HG02943 (cell line): ENCODE data around the gene MRPL27.

Experiments
- ATAC-seq: cut with Tn5 transposase; IDR thresholded peaks from one replicate; pipeline ENCODE4 v1.9.1; 2021; ENCODE audit warnings: mild to moderate bottlenecking, low read depth, moderate library complexity; ENCODE audit not compliant: unreplicated experiment

The MRPL27 gene

DNA sequence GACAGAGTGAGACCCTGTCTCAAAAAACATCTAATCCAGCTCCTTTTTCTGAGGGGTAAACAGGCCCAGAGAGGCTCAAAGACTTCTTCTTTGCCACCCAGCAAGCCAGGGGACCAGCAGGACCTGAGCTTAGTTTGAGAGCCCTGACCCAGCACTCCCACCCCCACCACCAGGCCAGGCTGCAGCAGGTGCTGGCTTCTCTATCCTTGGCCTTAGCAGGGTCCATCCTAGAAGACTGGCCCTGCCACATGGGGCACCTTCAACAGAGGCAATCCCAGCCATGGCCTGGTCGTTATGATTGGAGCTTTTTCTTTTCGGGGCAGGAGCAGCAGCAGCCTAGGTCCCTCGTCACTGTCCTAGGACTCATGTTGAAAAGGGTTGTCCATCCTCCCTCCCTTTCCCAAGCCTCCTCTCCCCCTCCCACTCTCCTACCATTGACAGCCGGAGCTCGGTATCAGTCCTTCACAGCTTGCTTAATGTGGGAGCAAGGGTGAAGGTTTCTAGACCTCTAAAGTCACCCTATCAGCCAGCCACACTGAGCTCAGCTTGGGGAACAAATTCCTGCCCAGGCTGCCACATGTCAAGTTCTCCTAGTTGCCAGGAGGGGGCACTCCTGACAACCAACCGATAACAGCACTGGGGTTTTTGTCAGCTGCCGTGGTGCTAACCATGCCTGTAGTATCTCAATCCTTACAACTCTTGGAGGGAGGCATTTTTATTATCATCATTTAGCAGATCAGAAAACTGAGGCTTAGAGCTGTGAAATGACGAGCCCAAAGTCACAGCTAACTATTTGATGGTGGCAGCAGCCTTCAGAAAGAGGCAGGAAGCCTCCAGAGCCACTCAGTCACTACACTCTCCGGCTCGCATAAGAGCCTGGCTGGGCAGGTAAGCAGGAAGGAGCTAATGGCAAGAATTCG is 11.2 kb downstream of the MRPL27 start:
- no peak for ATAC-seq

DNA sequence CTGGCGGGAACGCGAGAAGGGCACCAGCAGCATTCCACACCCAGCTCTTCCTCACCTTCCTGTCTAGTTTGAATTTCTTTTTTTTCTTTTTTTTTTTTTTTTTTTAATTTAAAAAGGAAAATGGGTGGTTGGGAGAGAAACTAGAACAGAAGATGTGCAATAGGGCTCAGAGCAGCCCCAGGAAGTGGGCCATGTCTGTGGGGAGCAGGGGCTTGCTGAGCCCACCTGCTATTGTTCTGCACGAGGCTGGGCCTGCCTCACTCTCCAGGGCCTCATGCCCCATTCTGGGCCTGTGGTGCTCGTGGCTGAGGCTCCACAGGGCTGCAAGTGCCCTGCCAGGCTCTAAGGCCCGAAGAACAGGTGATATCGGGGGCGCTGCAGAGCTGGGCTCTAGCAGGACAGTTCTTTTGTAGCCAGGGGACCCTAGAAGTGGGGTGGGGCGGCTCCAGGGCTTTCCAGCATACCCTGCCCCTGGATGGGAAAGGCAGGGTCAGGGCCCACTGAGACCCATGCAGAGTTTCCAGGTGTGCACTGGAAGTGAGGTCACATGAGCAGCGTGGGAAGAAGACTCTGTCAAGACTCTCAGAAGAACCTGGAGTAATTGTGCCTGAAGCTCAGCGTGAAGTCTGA is 12.4 kb downstream of the MRPL27 start:
- ATAC-seq, result no peak

DNA sequence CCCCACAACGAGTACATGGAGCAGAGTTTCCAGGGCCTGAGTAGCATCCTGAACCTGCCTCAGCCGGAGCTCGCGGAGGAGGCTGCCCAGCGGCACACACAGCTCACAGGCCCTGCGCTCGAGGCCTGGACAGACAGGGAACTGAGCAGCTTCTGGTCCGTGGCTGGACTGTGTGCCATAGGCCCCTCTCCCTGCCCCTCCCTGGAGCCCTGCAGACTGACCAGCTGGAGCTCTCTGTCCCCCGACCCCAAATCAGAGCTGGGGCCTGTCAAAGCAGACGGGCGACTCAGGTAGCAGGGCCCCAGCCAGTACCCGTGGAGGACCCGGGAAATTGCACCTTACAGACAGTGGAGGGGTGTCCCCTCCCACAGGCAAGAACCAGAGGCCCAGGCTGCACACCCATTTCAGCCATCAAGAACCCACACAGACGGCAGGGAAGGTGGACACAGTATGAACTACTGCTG is 13.0 kb downstream of the MRPL27 start:
- no peak for ATAC-seq

DNA sequence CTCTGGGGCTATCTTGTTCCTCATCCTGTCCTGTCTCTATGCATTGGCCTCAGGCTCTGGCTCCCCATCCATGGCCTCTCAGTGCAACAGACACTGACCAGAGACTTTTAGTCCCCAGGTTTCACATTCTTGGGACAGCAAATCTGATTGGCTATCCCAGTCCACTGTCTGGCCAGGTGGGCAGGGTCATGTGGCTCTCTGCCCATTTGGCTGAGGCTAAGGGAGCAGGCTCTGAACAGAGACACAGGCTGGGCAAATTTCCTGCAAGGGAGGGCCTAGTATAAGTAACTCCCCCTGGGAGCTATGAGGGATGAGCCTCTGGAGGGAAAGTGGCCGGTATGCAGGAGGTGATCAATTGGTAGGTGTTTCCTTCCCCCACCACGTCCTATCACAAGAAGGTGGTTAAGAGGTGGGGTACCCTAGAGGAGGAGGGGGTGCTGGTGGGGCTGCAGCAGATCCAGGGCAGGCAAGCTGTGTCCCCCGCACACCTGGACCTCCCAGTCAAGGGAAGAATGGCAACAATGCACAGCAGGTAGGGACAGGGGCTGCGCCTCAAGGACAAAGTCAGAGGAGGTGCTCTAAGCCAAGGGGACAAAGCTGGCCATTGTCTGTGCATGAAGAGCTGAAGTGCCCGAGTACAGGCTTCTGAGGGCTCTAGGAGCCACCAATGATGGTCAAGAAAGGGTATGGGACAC is 13.8 kb downstream of the MRPL27 start:
- ATAC-seq, result no peak

DNA sequence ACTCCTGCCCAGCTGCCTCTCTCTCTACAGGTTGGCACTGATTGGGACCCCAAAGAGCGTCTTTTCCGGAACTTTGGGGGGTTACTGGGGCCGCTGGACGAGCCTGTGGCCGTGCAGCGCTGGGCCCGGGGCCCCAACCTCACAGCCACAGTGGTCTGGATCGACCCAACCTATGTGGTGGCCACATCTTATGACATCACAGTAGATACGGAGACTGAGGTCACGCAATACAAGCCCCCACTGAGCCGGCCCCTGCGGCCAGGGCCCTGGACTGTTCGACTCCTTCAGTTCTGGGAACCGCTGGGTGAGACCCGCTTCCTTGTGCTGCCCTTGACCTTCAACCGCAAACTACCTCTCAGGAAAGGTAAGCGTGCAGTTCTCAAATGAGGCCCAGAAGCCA is 14.8 kb downstream of the MRPL27 start:
- no peak for ATAC-seq

DNA sequence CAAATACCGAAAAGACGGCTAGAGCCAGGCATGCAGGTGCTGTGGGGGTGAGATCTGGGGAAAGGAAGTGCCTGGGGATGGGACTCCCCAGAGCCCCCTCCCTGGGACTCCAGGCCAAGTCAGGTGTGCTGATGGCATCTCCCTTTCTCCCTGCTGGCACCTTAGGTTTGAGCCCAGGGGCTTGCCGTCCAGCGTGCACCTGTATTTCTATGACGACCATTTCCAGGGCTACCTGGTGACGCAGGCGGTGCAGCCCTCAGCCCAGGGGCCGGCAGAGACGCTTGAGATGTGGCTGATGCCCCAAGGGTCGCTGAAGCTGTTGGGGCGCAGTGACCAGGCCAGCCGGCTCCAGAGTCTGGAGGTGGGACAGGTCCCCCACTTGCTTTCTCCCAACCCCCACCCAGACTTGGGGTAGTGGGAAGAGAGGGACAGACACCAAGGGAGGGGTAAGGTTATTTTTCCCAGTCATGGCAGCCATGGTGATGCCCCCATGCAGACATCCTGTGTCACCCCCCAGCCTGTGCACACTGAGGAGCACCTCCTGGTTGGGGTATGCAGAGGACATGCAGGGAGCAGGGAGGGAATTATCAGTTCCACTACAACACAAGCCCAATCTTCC is 16.0 kb downstream of the MRPL27 start:
- no peak for ATAC-seq

DNA sequence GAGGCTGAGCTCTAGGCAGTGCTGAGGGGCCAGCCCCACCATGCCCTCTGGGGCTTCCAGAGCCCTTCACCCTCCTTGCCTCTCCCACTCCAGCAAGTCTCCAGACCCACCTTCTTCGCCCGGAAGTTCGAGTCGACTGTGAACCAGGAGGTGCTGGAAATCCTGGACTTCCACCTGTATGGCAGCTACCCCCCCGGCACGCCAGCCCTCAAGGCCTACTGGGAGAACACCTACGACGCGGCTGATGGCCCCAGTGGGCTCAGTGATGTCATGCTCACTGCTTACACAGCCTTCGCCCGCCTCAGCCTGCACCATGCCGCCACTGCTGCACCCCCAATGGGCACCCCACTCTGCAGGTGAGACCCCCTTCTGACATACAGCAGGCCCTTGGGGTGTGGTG is 16.6 kb downstream of the MRPL27 start:
- no peak for ATAC-seq

DNA sequence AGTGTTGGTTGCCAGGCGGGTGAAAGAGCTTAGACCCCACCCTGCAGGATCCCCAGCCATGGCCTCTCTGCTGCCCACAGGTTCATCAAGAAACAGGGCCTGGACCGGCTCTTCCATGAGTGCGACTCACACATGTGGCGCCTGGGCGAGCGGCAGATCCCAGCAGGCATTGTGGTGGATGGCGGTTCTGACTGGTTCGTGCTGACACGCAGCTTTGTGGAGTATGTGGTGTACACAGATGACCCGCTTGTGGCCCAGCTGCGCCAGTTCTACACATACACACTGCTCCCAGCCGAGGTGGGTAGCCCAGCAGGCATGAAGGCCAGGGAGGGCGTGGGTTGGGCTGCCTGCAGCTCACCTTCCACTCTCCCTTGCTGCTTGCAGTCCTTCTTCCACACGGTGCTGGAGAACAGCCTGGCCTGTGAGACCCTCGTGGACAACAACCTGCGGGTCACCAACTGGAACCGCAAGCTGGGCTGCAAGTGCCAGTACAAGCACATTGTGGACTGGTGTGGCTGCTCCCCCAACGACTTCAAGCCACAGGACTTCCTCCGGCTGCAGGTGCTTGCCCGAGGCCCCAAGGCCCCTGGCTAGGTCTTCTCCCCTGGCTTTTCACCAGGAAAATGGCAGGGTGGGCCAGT is 17.2 kb downstream of the MRPL27 start:
- no peak for ATAC-seq

DNA sequence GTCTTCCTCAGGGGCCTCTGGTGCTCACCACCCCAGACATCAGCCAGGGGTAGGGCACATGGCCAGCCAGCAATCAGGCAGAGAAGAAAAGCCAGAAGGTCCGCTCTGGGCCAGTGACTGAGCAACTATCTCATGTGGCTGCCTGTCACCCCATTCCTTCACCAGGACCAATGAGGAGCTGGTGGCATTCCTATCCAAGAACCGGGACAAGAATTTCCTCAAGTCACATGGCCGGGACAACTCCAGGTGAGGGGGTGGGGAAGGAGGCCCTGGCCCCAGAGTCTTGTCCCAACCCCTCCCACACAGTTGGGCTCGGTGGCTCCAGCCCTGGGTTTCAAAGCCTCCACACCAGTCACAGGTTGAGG is 17.7 kb downstream of the MRPL27 start:
- no peak for ATAC-seq

DNA sequence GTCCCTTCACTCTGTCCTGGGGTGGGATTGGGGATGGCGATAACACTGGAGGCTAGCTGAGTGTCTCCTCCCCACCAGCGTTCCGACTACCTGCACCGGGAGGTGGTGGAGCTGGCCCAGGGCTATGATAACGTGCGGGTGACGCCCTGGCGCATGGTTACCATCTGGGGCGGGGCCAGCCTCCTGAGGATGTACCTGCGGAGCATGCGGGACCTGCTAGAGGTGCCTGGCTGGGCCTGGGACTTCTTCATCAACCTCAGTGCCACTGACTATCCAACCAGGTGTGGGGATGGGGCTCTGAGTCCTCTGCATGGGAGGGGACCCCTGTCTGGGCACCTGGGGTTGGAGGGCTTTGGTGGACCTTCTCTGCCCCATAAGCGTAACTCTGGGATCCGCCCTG is 18.2 kb downstream of the MRPL27 start:
- ATAC-seq, result no peak

DNA sequence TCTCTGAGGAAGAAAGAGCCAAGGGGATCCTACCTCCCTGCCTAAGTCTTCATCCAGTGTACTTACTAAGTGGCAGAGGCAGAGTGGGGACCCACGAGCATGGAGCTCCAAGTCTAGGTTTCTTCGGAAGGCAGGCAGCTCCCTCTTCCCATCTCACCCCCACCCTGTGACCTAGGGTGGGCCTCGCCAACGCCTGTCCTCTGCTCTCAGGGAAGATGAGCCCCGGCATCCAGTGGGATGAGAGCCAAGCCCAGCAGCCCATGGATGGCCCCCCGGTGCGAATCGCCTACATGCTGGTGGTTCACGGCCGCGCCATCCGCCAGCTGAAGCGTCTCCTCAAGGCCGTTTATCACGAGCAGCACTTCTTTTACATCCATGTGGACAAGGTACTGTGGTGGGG is 18.8 kb downstream of the MRPL27 start:
- no peak for ATAC-seq

DNA sequence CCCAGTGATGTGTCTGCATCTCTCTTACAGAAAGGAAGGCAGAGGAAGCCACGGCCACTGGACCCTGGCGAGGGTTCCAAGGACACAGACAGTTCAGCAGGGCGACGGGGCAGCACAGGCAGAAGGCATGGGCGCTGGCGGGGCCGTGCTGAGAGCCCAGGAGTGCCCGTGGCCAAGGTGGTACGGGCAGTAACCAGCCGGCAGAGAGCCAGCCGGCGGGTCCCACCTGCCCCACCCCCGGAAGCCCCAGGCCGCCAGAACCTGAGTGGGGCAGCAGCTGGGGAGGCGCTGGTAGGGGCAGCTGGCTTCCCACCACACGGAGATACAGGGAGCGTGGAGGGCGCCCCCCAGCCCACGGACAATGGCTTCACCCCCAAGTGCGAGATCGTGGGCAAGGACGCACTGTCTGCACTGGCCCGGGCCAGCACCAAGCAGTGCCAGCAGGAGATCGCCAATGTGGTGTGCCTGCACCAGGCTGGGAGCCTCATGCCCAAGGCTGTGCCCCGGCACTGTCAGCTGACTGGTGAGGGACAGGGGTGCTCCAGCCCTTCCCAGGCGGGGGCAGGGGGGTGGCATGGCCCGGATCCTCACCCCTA is 19.3 kb downstream of the MRPL27 start:
- no peak for ATAC-seq

DNA sequence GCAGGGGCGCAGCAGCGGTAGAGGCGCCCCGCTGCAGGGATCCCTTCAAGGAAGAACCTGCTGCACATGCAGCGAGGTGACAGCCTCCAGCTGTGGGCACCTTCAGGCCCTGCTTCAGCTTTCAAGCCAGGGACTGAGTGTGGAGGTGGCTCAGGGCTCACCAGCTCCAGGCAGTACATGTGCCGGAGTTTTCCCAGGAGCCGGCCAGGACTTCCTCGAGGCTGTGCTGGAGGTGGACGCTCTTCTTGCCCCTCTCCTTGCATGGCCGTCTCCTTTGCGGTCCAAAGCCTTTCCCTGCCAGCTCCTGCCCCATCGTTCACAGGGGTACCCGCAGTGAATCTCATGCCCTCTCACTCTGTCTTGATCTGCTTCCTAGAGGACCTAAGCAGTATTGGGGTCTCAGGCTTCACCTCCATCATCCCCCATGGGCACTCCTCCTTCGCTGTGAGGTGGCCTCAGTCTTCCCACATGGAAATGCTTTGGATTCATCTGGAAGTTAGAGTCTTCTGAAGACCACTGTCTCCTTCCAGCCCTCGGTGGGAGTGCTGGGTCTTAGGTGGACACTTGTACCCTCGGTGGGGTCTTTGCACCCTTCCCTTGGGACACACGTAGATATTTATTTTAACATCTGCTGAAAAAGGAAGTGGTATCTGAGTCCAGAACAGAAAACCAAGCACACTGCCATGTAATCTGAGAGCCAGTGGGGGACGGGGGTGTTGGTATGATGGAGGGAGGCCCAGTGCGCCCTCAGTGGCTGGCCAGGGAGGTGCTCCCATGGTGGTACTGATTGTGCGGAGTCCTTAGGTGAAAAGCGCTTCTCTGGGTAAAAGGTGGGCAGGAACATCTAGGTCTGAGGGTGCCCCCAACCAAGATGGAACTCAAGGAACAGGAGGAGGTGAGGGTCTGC is 20.0 kb downstream of the MRPL27 start:
- ATAC-seq, result no peak

DNA sequence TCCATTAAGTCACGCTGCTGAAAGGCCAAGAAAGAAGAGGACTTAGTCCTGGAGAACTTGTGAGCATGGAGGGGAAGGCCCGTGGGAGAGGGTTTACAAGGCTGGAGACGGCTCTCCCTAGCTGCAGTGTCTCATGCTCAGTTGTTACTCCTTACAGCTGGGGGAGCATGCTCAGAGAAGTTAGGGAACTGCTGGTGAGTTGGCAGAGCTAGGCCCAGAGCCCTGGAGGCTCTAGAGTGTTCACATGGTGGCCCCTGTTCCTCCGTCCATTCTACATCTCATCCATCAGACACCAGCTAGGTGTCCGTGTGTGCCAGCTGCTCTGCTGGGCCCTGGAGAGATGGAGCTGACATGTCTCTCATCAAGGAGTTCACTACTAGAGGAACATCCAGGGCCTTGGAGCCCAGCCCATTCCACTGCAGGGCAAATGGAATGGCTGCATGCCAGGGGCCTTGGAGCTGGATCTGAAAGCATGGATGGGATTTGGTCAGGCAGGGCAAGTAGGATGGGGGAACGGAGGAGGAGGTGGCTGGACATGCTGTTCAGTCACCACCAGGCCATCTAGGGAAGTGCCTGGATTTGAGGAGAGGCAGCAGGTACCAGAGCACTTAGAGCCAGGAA is 20.8 kb downstream of the MRPL27 start:
- no peak for ATAC-seq

DNA sequence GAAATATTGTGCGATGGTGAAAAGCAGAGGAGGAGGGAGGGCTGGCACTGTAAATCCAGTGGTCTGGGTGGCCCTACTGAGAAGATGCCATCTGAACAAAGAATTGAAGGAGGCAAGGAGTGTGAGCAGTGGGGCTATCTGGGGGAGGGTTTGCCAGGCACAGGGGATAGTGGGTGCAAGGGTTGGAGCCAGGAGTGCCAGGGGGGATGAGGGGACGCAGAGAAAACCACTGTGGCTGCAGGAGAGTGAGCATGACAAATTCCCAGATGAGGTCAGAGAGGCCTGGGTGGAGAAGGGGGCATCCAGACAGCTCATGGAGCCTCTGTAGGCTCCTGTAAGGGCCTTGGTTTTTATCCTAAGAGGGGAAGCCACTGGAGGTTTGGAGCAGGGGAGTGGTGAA is 22.3 kb downstream of the MRPL27 start:
- no peak for ATAC-seq

DNA sequence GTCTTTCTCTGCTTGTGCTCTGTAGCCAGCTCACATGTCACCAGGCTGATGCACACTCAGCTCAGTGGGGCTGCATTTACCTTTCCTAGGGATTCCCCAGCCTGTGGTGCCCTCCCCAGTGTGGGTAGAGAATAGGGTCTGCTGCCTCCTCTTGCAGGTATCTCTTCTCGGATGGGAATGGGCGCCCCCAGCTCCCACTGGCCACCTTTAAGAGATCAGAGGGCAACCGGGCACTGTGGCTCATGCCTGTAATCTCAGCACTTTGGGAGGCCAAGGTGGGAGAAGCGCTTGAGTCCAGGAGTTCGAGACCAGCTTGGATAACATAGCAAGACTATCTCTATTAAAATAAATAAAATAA is 23.8 kb downstream of the MRPL27 start:
- ATAC-seq, result no peak

DNA sequence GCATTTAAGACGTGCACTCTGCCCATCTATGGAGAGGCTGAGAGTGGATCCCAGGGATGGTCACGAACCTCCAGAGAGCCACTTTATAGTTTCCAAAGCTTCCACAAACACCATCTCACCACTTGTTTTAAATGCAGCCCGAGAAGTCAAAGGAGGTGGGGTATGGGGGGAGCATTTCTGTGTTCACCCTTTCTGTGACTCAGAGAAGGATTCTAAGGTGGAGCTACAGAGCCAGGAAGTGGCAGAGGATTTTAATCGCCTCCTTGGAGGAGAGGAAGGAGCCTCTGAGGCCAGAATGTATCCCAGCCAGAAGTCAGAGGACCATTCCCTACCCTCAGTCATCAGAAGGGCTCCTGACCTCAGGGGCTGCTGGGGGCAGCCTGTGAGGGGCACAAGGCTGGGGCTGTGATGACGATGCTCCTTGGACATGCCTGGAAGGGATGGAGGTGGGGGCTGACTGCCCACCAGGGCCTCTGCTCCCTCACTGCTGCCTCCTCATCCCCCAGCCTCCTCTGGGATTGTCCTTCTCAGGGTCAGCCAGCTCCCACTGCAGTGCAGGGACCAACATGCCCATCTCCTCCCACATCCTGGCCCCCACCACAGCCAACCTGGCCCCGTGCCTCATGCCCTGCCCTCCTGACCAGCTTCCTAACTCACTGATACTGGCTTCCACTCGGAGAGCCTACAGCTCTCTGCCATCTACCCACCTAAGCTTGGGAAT is 24.3 kb downstream of the MRPL27 start:
- ATAC-seq, result no peak

DNA sequence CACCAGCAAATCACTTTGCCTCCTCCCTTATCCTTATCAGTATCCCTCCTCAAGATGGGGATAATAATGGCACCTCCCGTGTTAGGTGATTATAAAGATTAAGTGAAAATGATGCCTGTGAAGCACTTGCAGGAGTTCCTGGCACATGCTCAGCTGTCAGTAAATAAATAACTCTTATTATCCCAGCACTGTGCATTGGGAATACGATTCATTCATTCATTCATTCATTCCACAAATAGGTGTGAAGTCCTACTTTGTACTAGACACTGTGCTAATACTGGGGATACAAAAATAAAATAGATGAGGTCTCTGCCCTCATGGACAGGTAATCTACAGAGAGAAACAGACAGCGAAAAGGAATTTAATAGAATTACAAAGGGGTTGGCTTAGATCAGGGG is 25.1 kb downstream of the MRPL27 start:
- no peak for ATAC-seq
